ENCODE data around the gene DIPK1A.
A peak's percentile ranks its signal among the peaks of the same experiment; 100 is the strongest.

Gene DIPK1A

GRCh38 chr1:92961131-92961895 is at the start of gene DIPK1A:
DIPK1A (minus strand) TSS chr1:92961462; CDS start chr1:92961429, 33 bp downstream.
- DNase-seq: peak; percentile 83

DNA sequence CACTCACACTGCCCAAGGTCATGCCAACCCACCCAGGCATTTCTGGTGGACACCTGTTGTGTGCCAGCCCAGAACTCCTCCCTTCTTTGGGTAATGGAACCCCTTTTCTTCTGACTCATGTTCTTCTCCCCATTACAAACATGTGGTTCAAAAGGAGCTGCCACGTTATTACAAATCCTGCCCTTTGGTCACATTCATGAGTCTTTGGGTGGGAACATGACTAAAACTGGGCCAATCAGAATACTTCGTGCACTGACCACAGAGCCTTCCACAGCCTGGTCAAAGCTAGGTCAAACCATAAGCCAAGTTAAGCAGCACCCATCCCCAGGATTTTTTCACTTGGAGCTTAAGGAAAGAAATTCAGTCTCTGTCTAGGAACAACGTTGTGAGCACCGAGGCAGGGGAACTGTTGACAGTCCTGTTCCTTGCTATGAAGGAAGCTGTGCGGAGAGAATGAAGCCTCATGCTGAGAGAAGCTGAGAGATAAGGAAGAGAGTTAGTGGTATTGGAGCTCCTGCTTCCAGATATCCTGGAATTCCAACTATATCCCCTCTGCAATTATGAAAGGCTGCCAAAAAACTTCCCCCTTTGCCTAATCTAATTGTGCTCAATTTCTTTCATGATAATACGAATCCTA is 46.8 kb upstream of the DIPK1A start:
- DNase-seq: no peak

DNA sequence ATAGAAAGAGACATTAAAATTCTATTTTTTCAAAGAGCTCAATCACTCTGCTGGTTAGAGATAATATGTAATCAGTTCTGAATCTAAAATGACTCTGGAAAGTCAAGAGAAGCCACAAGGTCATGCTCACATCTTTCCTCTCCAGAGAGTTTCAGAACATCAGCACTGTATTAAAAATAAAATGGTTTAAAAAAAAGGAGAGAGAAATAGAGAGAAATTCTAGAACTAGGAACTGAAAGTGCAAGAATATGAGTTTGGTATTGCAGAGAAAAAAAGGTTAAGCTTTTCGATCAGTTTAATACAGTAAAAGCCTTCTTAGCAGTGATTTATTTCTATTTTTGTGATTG is 44.0 kb upstream of the DIPK1A start:
- DNase-seq: no peak

GRCh38 chr1:93004566-93005251 is 43.4 kb upstream of the DIPK1A start:
- DNase-seq: no peak

DNA sequence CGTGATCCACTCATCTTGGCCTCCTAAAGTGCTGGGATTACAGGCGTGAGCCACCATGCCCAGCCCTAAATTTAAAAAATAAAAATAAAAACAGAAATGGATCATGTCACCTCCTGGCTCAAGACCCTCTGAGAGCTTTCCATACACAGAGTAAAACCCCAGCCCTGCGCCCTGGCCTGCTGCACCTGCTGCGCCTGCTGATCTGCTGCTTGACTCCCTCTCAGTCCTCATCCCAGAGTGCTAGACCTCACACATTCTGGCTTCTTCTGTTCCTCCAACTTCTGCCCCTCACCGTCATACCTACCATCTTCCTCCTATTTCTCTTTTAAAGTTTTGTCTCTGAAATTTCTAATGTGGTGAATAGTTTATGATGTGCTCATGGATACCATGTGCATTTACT is 42.7 kb upstream of the DIPK1A start:
- no peak for DNase-seq

- DNase-seq: no peak
Observed at GRCh38 chr1:93002781-93003180, 41.5 kb upstream of the DIPK1A start.

DNA sequence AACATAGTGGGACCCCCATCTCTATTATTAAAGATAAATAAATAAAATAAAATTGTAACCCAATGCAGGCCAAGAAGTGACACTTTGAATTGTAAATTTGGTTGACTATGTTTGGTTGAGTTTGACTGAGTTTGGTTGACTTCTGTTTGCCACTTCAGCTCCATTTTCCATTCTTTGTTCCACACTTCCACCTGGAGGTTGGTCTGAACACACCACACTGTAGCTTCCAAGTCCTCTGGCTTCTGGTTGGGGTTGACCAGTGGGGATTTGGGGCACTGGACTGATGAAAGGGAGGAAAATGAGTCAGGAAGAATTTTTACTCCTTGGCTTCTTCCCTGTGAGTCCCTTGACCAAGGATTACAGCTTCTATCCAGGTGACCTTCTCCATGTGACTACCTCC is 40.6 kb upstream of the DIPK1A start:
- DNase-seq: no peak

- no peak for DNase-seq
Observed at GRCh38 chr1:93000751-93001175, 39.5 kb upstream of the DIPK1A start.

GRCh38 chr1:93000291-93000690 is 39.0 kb upstream of the DIPK1A start:
- DNase-seq: no peak

DNA sequence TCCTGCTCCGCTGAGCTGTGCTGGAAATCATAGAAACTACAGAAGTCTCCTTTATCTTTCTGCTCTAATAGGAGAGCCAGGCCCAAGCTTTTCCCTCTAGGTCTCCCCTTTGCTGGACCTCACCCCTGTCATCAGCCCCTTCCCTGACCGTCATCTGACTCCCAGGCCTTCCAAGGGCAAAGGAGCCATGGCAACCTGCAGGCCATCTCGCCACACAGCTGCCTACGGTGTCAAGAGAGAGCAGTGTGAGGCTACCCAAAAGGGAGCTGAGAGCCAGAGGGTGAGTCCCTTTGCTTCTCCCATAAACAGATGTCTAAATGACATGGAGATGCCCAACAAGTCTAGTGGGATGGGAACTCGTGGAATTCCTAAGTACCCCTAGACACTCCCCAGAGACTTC is 37.6 kb upstream of the DIPK1A start:
- no peak for DNase-seq

- no peak for DNase-seq
Observed at GRCh38 chr1:92995441-92996430, 34.5 kb upstream of the DIPK1A start.

DNA sequence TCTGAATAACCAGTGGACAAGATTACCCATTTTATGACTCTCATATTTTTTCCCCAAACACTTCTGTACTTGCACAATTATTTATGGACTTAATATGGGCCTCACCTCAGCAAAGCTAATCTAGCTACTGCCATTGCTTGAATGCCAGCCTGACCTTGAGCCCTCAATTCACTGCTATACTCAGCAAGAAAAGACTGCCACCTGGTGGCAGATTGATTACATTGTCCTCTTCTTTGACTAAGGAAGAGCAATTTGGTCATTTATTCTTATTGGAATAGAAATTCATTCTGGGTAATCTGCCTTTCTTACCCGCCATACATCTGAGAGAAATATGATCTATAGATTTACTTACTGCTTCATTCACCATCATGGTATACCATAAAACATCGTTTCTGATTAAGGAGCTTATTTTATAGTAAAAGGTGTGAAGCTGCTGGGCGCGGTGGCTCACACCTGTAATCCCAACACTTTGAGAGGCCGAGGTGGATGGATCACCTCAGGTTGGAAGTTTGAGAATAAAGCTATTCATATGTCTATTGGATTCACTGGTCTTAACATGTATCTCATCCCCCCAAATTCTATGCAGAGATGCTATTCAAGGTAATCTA is 32.9 kb upstream of the DIPK1A start:
- peak; percentile 87 for DNase-seq

GRCh38 chr1:92993581-92993980 is 32.3 kb upstream of the DIPK1A start:
- DNase-seq: no peak

DNA sequence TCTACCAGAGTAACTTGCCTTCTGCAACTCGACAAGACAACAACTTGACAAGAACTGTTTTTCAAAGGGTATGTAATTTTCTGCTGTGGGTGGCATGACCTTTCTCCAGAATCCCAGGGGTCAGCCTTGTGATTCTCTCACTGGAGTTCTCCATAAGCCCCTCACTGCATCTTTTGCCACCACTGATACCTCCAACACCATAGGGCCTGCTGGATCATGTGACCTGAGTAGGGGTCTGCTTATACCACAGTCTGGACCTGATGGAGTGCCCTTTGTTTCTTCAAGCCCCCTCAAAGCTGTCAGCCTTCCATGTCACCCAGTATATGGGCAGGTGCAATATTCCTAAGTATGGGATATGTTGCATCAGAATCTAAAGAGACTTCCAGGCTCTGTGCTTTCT is 31.6 kb upstream of the DIPK1A start:
- DNase-seq: no peak

GRCh38 chr1:92992054-92992453 is 30.8 kb upstream of the DIPK1A start:
- no peak for DNase-seq

GRCh38 chr1:92990828-92991227 is 29.6 kb upstream of the DIPK1A start:
- DNase-seq: peak; percentile 48

DNA sequence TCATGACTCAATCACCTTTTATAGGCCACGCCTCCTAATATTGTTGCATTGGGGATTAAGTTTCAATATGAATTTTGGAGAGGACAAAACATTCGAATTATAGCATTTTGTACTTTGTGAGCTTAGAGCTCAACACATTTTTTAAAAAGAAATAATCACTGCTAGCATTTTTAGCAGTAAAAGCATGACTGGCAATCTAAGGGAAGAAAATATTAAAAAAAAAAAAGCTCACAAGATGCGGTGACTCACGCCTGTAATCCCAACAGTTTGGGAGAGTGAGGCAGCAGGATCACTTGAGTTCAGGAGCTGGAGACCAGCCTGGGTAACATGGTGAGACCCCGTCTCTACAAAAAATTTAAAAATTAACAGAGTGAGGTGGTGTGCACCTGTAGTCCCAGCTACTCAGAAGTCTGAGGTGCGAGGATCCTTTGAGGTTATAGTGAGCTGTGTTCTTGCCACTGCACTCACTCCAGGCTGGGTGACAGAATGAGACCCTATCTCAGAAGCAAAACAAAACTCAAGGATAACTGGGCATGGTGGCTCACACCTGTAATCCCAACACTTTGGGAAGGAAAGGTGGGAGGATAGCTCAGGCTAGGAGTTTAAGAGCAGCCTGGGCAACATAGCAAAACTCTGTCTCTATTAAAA is 28.8 kb upstream of the DIPK1A start:
- DNase-seq: no peak

GRCh38 chr1:92989253-92989652 is 28.0 kb upstream of the DIPK1A start:
- DNase-seq: no peak

GRCh38 chr1:92987462-92987861 is 26.2 kb upstream of the DIPK1A start:
- DNase-seq: no peak

GRCh38 chr1:92985101-92985500 is 23.8 kb upstream of the DIPK1A start:
- DNase-seq: no peak

DNA sequence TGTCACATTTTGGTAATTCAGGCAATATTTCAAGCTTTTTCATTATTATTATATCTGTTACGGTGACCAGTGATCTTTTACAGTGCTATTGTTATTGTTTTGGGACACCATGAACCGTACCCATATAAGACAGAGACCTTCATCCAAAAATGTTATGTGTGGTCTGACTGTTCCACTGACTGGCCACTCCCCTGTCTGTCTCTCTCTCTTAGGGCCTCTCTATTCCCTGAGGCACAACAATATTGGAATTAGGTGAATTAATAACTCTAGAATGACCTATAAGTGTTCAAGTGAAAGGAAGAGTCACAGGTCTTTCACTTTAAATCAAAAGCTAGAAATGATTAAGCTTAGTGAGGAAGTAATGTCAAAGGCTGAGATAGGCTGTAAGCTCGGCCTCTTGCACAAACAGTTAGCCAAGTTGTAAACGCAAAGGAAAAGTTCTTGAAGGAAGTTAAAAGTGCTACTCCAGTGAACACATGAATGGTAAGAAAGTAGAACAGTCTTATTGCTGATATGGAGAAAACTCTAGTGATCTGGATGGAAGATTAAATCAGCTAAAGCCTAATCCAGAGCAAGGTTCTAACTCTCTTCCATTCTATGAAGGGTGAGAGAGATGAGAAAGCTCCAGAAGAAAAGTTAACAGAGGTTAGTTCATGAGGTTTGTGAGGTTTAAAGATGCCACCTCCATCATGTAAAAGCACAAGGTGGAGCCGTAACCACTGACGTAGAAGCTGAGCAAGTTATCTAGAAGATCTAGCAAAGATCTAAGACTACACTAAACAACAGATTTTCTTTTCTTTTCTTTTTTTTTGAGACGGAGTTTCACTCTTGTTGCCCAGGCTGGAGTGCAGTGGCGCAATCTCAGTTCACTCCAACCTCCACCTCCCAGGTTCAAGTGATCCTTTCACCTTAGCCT is 19.7 kb upstream of the DIPK1A start:
- DNase-seq: peak; percentile 73
